ENCODE results near the gene LCN2. TPM values are rescaled to one million over a fixed set of nuclear protein-coding genes. Genes with fewer than 3 reads are reported as not detected.
"Not testable (repeated sequence)": the region's sequence is repeated elsewhere in the genome, so short reads cannot be mapped to it uniquely, and the experiment has no call there.

LCN2 gene
- total RNA-seq, 2 experiments from 2014 or later = not detected

GRCh38 chr9:128109050-128109709 lies 40.1 kb upstream of the LCN2 start:
- Mint-ChIP-seq H3K36me3 (ENCODE audit: low read depth) (peaks cover 60% of the 10 kb centered on the region), H3K9me3 (no peaks in the 10 kb centered on the region), H3K27ac (no peak overlapping the region), H3K4me1 (ENCODE audit: low read depth) (peaks cover 10% of the 10 kb centered on the region), H3K27me3 (no peaks in the 10 kb centered on the region), H3K4me3 (no peak overlapping the region)
- ChIA-PET POLR2A (interaction anchor here (1.1 kb wide), 1 partner anchor 18 kb away, joined by 4 read pairs; no protein-coding TSS in a partner anchor), CTCF (no interaction called here)
- intact Hi-C loops (cut with DNase I, micrococcal nuclease) = loop anchor here in 1 of 2 experiments (10.0 kb wide), 1 partner anchor 54 kb away; no protein-coding TSS in a partner anchor
- TF ChIP-seq, protein P1, sequence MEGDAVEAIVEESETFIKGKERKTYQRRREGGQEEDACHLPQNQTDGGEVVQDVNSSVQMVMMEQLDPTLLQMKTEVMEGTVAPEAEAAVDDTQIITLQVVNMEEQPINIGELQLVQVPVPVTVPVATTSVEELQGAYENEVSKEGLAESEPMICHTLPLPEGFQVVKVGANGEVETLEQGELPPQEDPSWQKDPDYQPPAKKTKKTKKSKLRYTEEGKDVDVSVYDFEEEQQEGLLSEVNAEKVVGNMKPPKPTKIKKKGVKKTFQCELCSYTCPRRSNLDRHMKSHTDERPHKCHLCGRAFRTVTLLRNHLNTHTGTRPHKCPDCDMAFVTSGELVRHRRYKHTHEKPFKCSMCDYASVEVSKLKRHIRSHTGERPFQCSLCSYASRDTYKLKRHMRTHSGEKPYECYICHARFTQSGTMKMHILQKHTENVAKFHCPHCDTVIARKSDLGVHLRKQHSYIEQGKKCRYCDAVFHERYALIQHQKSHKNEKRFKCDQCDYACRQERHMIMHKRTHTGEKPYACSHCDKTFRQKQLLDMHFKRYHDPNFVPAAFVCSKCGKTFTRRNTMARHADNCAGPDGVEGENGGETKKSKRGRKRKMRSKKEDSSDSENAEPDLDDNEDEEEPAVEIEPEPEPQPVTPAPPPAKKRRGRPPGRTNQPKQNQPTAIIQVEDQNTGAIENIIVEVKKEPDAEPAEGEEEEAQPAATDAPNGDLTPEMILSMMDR (IDR thresholded peaks at IDR 0.05) = no peak
- no peak overlapping the region for H3K27ac ChIP-seq (ENCODE audit: low read depth in 1 of 2, low read length in 2 of 2)
- peaks cover 0 to 5% of the 10 kb centered on the region in 2 experiments for H3K9me3 ChIP-seq (ENCODE audit: control insufficient read depth in 1 of 2, insufficient read depth in 1 of 2, low read length in 2 of 2)
- no peak for ATAC-seq (ENCODE audit: poor library complexity)
- peaks cover 52% of the 10 kb centered on the region for H3K36me3 ChIP-seq (ENCODE audit: insufficient read depth, low read length)
- H3K4me1 ChIP-seq (ENCODE audit: insufficient read depth, low read length) = peaks cover 14% of the 10 kb centered on the region
- no peak for DNase-seq
- H3K4me3 ChIP-seq (ENCODE audit: low read length) = no peak overlapping the region
- H3K27me3 ChIP-seq (ENCODE audit: control insufficient read depth in 1 of 2, insufficient read depth in 2 of 2, low read length in 2 of 2) = no peaks in the 10 kb centered on the region

DNA sequence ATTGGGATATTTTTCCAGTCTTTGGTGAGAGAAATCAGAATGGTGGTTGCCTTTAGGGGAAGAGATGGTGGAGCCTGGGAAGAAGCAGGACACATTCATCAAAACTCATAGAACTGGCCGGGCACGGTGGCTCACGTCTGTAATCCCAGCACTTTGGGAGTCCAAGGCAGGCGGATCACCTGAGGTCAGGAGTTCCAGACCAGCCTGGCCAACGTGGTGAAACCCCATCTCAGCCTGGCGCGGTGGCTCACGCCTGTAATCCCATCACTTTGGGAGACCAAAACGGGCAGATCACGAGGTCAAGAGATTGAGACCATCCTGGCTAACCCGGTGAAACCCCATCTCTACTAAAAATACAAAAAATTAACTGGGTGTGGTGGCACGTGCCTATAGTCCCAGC lies 37.5 kb upstream of the LCN2 start:
- H3K4me1 ChIP-seq (ENCODE audit: insufficient read depth, low read length); H3K9me3 ChIP-seq (ENCODE audit: control insufficient read depth in 1 of 2, insufficient read depth in 1 of 2, low read length in 2 of 2); H3K4me3 Mint-ChIP-seq; ATAC-seq (ENCODE audit: poor library complexity); CTCF ChIA-PET; H3K27me3 Mint-ChIP-seq; DNase-seq; H3K27ac ChIP-seq (ENCODE audit: low read depth in 1 of 2, low read length in 2 of 2); H3K4me1 Mint-ChIP-seq (ENCODE audit: low read depth); H3K27ac Mint-ChIP-seq; H3K9me3 Mint-ChIP-seq; H3K27me3 ChIP-seq (ENCODE audit: control insufficient read depth in 1 of 2, insufficient read depth in 2 of 2, low read length in 2 of 2); H3K4me3 ChIP-seq (ENCODE audit: low read length): not testable (repeated sequence)
- H3K36me3 ChIP-seq (ENCODE audit: insufficient read depth, low read length) = peaks cover 38% of the 10 kb centered on the region
- intact Hi-C loops (cut with DNase I, micrococcal nuclease) = loop anchor here in 1 of 2 experiments (10.0 kb wide), 1 partner anchor 157 kb away; no protein-coding TSS in a partner anchor
- POLR2A ChIA-PET = interaction anchor here (1.1 kb wide), 1 partner anchor 44 kb away, joined by 3 read pairs; the partner anchor contains the start of genes NAIF1 and SLC25A25
- peaks cover 47% of the 10 kb centered on the region for H3K36me3 Mint-ChIP-seq (ENCODE audit: low read depth)

GRCh38 chr9:128113526-128114325 lies 35.5 kb upstream of the LCN2 start:
- H3K9me3 Mint-ChIP-seq = no peaks in the 10 kb centered on the region
- peaks cover 10% of the 10 kb centered on the region for H3K4me1 Mint-ChIP-seq (ENCODE audit: low read depth)
- Histone ChIP-seq H3K4me3 (ENCODE audit: low read length) (no peak overlapping the region), H3K36me3 (ENCODE audit: insufficient read depth, low read length) (peaks cover 18% of the 10 kb centered on the region), H3K9me3 (ENCODE audit: control insufficient read depth in 1 of 2, insufficient read depth in 1 of 2, low read length in 2 of 2) (peaks cover 0 to 5% of the 10 kb centered on the region in 2 experiments), H3K4me1 (ENCODE audit: insufficient read depth, low read length) (peaks cover 15% of the 10 kb centered on the region), H3K27me3 (ENCODE audit: control insufficient read depth in 1 of 2, insufficient read depth in 2 of 2, low read length in 2 of 2) (no peaks in the 10 kb centered on the region), H3K27ac (ENCODE audit: low read depth in 1 of 2, low read length in 2 of 2) (no peak overlapping the region)
- no peak overlapping the region for H3K27ac Mint-ChIP-seq
- ATAC-seq (ENCODE audit: poor library complexity) (no peak), DNase-seq (no peak)
- no peak overlapping the region for H3K4me3 Mint-ChIP-seq
- ChIA-PET POLR2A (interaction anchor here (0.6 kb wide), 1 partner anchor 42 kb away, joined by 4 read pairs; no protein-coding TSS in a partner anchor), CTCF (interaction anchor here (0.7 kb wide), 1 partner anchor 41 kb away, joined by 4 read pairs; no protein-coding TSS in a partner anchor)
- no peaks in the 10 kb centered on the region for H3K27me3 Mint-ChIP-seq
- intact Hi-C loops (cut with DNase I, micrococcal nuclease) = loop anchor here in 1 of 2 experiments (10.0 kb wide), 1 partner anchor 159 kb away; no protein-coding TSS in a partner anchor
- TF ChIP-seq, protein P1 (IDR thresholded peaks at IDR 0.05) = no peak
- peaks cover 35% of the 10 kb centered on the region for H3K36me3 Mint-ChIP-seq (ENCODE audit: low read depth)
